OCI-LY3 (cell line): ENCODE data around the gene NOSIP.

Source experiments
- H2AFZ ChIP-seq: fragments of 200-600, 300-600 bp; shearing (Covaris generic); 2 replicates; pipeline ENCODE4 v1.6.0; 2014; ENCODE audit warnings: antibody characterized with exemption, low read depth, low read length
- H3K27ac ChIP-seq: fragments of 200-600, 300-600 bp; sonication (generic); 2 replicates; pipeline ENCODE4 v1.5.1; 2014; ENCODE audit warnings: mild to moderate bottlenecking, low read length, moderate library complexity, mixed read lengths
- H3K27me3 ChIP-seq: fragments of 200-600, 300-600 bp; sonication (generic); 2 replicates; pipeline ENCODE4 v1.6.1; 2014; ENCODE audit warnings: low read depth, low read length, mixed read lengths
- H3K36me3 ChIP-seq: fragments of 200-600, 300-600 bp; sonication (generic); replicated peaks from 2 replicates; pipeline ENCODE3; 2014; ENCODE audit warnings: low read depth, low read length, mixed read lengths
- H3K4me1 ChIP-seq: fragments of 300-600, 200-600 bp; sonication (generic); 2 replicates; pipeline ENCODE4 v1.6.1; 2014; ENCODE audit warnings: low read length, mixed read lengths
- H3K4me2 ChIP-seq: fragments of 200-600, 300-600 bp; sonication (generic); 2 replicates; pipeline ENCODE4 v1.6.1; 2014; ENCODE audit warnings: low read length, mixed read lengths
- H3K4me3 ChIP-seq: fragments of 300-600, 200-600 bp; sonication (generic); 2 replicates; pipeline ENCODE4 v1.5.1; 2014; ENCODE audit warnings: antibody characterized with exemption, mild to moderate bottlenecking, low read length, moderate library complexity
- H3K79me2 ChIP-seq: fragments of 300-600, 200-600 bp; shearing (Covaris generic); 2 replicates; pipeline ENCODE4 v1.6.1; 2014; ENCODE audit warnings: mild to moderate bottlenecking, low read length, mixed read lengths
- H3K9ac ChIP-seq: fragments of 300-600, 200-600 bp; shearing (Covaris generic); 2 replicates; pipeline ENCODE4 v1.6.0; 2014; ENCODE audit warnings: mild to moderate bottlenecking, low read length, moderate library complexity
- H3K9me3 ChIP-seq: fragments of 200-600, 300-600 bp; shearing (Covaris generic); 2 replicates; pipeline ENCODE4 v1.6.1; 2014; ENCODE audit warnings: low read length, mixed read lengths; ENCODE audit not compliant: insufficient read depth
- H4K20me1 ChIP-seq: fragments of 200-600, 300-600 bp; sonication (generic); 2 replicates; pipeline ENCODE4 v1.6.1; 2016; ENCODE audit warnings: low read length, mixed read lengths; ENCODE audit not compliant: insufficient read depth
- CTCF ChIP-seq: fragments of 200-600, 300-600 bp; sonication (generic); IDR thresholded peaks from 2 replicates; pipeline ENCODE4 v1.5.1; 2014; ENCODE audit warnings: antibody characterized with exemption, low read length, low read depth
- EZH2phosphoT487 ChIP-seq: fragments of 200-600 bp; shearing (Covaris generic); IDR thresholded peaks from 2 replicates; pipeline ENCODE4 v1.6.1; 2018; ENCODE audit warnings: antibody characterized with exemption, mixed run types, low read depth

The NOSIP gene

DNA sequence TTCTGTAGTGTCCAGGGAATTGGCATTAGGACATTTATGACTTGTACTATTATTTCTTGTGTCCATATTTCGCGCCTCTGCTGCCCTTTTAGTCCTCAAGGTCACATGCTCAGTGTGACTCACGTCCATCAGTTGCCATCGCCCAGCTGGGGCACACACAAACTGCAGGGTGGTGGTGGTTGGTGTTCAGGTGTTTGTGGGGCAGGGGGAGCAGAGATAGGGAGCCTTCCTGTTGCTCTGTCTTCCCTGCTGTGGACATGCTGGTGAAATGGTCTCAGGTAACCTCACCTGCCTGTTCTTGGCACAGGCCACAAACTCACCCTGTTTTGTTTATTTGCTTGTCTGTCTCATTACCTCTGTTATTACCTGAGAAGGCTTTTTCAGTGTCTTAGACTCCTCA, 33.0 kb upstream of the NOSIP start:
- H3K9me3 ChIP-seq = no peaks in the 10 kb centered on the region
- H3K27me3 ChIP-seq = no peaks in the 10 kb centered on the region
- H3K9ac ChIP-seq = no peak overlapping the region
- H3K79me2 ChIP-seq = peaks cover 47% of the 10 kb centered on the region
- H4K20me1 ChIP-seq = peaks cover 11% of the 10 kb centered on the region; the same call in 1 of the 2 replicates
- H3K36me3 ChIP-seq = peaks cover 51% of the 10 kb centered on the region
- H3K4me2 ChIP-seq = no peak overlapping the region
- H2AFZ ChIP-seq = no peak overlapping the region
- no peaks in the 10 kb centered on the region for H3K4me1 ChIP-seq
- H3K4me3 ChIP-seq = no peak overlapping the region
- no peak overlapping the region for H3K27ac ChIP-seq
- TF ChIP-seq EZH2phosphoT487 = no peak
- TF ChIP-seq CTCF = no peak

DNA sequence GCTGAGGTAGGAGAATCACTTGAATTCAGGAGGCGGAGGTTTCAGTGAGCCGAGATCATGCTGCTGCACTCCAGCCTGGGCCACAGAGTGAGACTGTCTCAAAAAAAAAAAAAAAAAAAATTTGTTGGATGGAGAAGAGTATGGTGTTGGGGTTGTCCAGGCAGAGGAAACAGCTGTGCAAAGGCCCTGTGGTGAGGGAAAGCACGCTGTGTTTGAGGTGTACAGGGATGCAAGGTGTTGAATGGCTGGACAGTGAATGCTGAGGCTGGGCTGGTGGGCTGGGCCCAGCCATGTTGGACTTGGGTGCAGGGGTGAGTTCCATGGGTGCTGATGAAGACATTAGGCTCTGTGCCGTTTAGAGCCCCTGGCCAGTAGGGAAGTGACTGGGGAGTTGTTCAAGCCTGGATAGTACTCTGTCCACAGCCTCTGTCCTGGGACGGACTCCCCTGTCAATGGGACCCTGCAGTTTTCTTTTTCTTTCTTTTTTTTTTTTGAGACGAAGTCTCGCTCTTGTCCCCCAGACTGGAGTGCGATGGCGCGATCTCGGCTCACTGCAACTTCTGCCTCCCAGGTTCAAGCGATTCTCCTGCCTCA, 29.2 kb upstream of the NOSIP start:
- H3K27me3 ChIP-seq = no peaks in the 10 kb centered on the region
- peaks cover 19% of the 10 kb centered on the region for H4K20me1 ChIP-seq
- H3K27ac ChIP-seq = no peak overlapping the region
- no peaks in the 10 kb centered on the region for H3K4me1 ChIP-seq
- H2AFZ ChIP-seq = no peak overlapping the region
- H3K36me3 ChIP-seq = peaks cover 42% of the 10 kb centered on the region
- peaks cover 76% of the 10 kb centered on the region for H3K79me2 ChIP-seq
- no peaks in the 10 kb centered on the region for H3K9me3 ChIP-seq
- TF ChIP-seq EZH2phosphoT487 = no peak
- no peak for TF ChIP-seq CTCF
- H3K4me2 ChIP-seq = no peak overlapping the region
- H3K4me3 ChIP-seq = no peak overlapping the region
- no peak overlapping the region for H3K9ac ChIP-seq

- Histone ChIP-seq H3K9me3 (no peaks in the 10 kb centered on the region), H3K9ac (no peak overlapping the region), H2AFZ (no peak overlapping the region), H3K27ac (no peak overlapping the region), H3K27me3 (no peaks in the 10 kb centered on the region), H3K4me2 (no peak overlapping the region), H4K20me1 (peaks cover 26% of the 10 kb centered on the region), H3K36me3 (peaks cover 51% of the 10 kb centered on the region), H3K4me1 (no peaks in the 10 kb centered on the region), H3K4me3 (no peak overlapping the region), H3K79me2 (peaks cover 74% of the 10 kb centered on the region)
- TF ChIP-seq CTCF (no peak), EZH2phosphoT487 (no peak)
Measured at GRCh38 chr19:49605605-49606004, 25.2 kb upstream of the NOSIP start.

DNA sequence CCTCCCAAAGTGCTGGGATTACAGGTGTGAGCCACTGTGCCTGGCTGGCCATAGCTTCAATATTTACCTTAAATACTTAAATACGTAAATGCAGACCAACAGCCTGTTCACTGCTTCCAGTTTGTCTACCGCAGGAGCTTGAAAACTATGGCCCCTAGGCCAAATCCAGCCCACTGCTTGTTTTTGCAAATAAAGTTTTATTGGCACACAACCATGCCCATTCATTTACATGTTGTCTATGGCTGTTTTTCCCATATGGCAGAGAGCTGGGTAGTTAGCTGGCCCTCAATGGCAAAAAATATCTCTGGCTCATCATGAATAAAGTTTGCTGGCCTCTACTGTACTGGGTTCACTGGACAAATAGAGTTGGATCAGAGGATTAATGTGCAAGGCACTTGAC, 22.4 kb upstream of the NOSIP start:
- H2AFZ ChIP-seq = no peak overlapping the region
- no peaks in the 10 kb centered on the region for H3K27me3 ChIP-seq
- no peak overlapping the region for H3K4me2 ChIP-seq
- TF ChIP-seq CTCF (no peak), EZH2phosphoT487 (no peak)
- no peak overlapping the region for H3K4me3 ChIP-seq
- no peaks in the 10 kb centered on the region for H3K4me1 ChIP-seq
- H3K9ac ChIP-seq = no peak overlapping the region
- peaks cover 53% of the 10 kb centered on the region for H3K36me3 ChIP-seq
- no peaks in the 10 kb centered on the region for H3K9me3 ChIP-seq
- H4K20me1 ChIP-seq = peaks cover 27% of the 10 kb centered on the region
- H3K27ac ChIP-seq = no peak overlapping the region
- peaks cover 52% of the 10 kb centered on the region for H3K79me2 ChIP-seq
